T-helper 2 cell treated with Interferon-gamma antibody and Interleukin-4, amounts not matched to agents 5 μg/mL and 100 μg/mL, for 36 hours (primary cell): ENCODE measurements around the gene ACOX2.

ENCODE experiments used
- DNase-seq: peaks from one replicate; pipeline ENCODE4 v3.0.0; 2021; ENCODE audit warnings: low spot score
- H3K27ac Mint-ChIP-seq: one replicate; pipeline ENCODE4 v1.8.0; 2021; ENCODE audit warnings: mild to moderate bottlenecking, mixed read lengths
- H3K27me3 Mint-ChIP-seq: one replicate; pipeline ENCODE4 v1.8.0; 2021; ENCODE audit warnings: low read depth, mixed read lengths
- H3K36me3 Mint-ChIP-seq: one replicate; pipeline ENCODE4 v1.8.0; 2021; ENCODE audit warnings: low read depth, mixed read lengths
- H3K4me1 Mint-ChIP-seq: one replicate; pipeline ENCODE4 v1.8.0; 2021; ENCODE audit warnings: low read depth, mixed read lengths
- H3K4me3 Mint-ChIP-seq: one replicate; pipeline ENCODE4 v1.8.0; 2022; ENCODE audit warnings: mild to moderate bottlenecking, moderate library complexity, mixed read lengths
- H3K9me3 Mint-ChIP-seq: one replicate; pipeline ENCODE4 v1.8.0; 2021; ENCODE audit warnings: mixed read lengths

The ACOX2 gene

GRCh38 chr3:58520403-58521335 is 16.3 kb downstream of the ACOX2 start:
- no peaks in the 10 kb centered on the region for H3K36me3 Mint-ChIP-seq
- peaks cover 5% of the 10 kb centered on the region for H3K27me3 Mint-ChIP-seq
- DNase-seq: no peak
- H3K27ac Mint-ChIP-seq: no peak overlapping the region
- H3K4me1 Mint-ChIP-seq: no peaks in the 10 kb centered on the region
- H3K4me3 Mint-ChIP-seq: no peak overlapping the region
- H3K9me3 Mint-ChIP-seq: no peaks in the 10 kb centered on the region

- Mint-ChIP-seq H3K9me3 (no peaks in the 10 kb centered on the region), H3K4me3 (no peak overlapping the region), H3K36me3 (no peaks in the 10 kb centered on the region), H3K4me1 (no peaks in the 10 kb centered on the region), H3K27ac (no peak overlapping the region), H3K27me3 (peaks cover 5% of the 10 kb centered on the region)
- no peak for DNase-seq
Measured at GRCh38 chr3:58519668-58520402, 17.2 kb downstream of the ACOX2 start.

- DNase-seq: no peak
- Mint-ChIP-seq H3K36me3 (no peaks in the 10 kb centered on the region), H3K4me3 (no peak overlapping the region), H3K27me3 (peaks cover 7% of the 10 kb centered on the region), H3K27ac (no peak overlapping the region), H3K4me1 (no peaks in the 10 kb centered on the region), H3K9me3 (no peaks in the 10 kb centered on the region)
Measured at GRCh38 chr3:58518291-58518789, 18.6 kb downstream of the ACOX2 start.

GRCh38 chr3:58514405-58514804 is 22.6 kb downstream of the ACOX2 start:
- Mint-ChIP-seq H3K36me3 (no peaks in the 10 kb centered on the region), H3K9me3 (no peaks in the 10 kb centered on the region), H3K27me3 (peaks cover 5% of the 10 kb centered on the region), H3K4me3 (no peak overlapping the region), H3K4me1 (no peaks in the 10 kb centered on the region), H3K27ac (no peak overlapping the region)
- no peak for DNase-seq

- H3K4me1 Mint-ChIP-seq: no peaks in the 10 kb centered on the region
- no peak for DNase-seq
- H3K27ac Mint-ChIP-seq: no peak overlapping the region
- H3K4me3 Mint-ChIP-seq: no peak overlapping the region
- H3K9me3 Mint-ChIP-seq: no peaks in the 10 kb centered on the region
- peaks cover 3% of the 10 kb centered on the region for H3K36me3 Mint-ChIP-seq
- H3K27me3 Mint-ChIP-seq: no peaks in the 10 kb centered on the region
Measured at GRCh38 chr3:58508437-58508836, 28.6 kb downstream of the ACOX2 start.

GRCh38 chr3:58507356-58508078 is 29.5 kb downstream of the ACOX2 start:
- H3K9me3 Mint-ChIP-seq: no peaks in the 10 kb centered on the region
- no peaks in the 10 kb centered on the region for H3K4me1 Mint-ChIP-seq
- DNase-seq: no peak
- no peaks in the 10 kb centered on the region for H3K27me3 Mint-ChIP-seq
- H3K27ac Mint-ChIP-seq: no peak overlapping the region
- no peak overlapping the region for H3K4me3 Mint-ChIP-seq
- H3K36me3 Mint-ChIP-seq: peaks cover 3% of the 10 kb centered on the region

GRCh38 chr3:58502872-58503271 is 34.1 kb downstream of the ACOX2 start:
- DNase-seq: no peak
- Mint-ChIP-seq H3K27ac (no peak overlapping the region), H3K4me1 (no peaks in the 10 kb centered on the region), H3K27me3 (no peaks in the 10 kb centered on the region), H3K36me3 (peaks cover 20% of the 10 kb centered on the region), H3K4me3 (no peak overlapping the region), H3K9me3 (no peaks in the 10 kb centered on the region)

- H3K27me3 Mint-ChIP-seq: peaks cover 12% of the 10 kb centered on the region
- peaks cover 25% of the 10 kb centered on the region for H3K4me1 Mint-ChIP-seq
- H3K27ac Mint-ChIP-seq: no peak overlapping the region
- no peak for DNase-seq
- peaks cover 18% of the 10 kb centered on the region for H3K36me3 Mint-ChIP-seq
- no peak overlapping the region for H3K4me3 Mint-ChIP-seq
- no peaks in the 10 kb centered on the region for H3K9me3 Mint-ChIP-seq
Measured at GRCh38 chr3:58497097-58497496, 39.9 kb downstream of the ACOX2 start.

- Mint-ChIP-seq H3K36me3 (peaks cover 17% of the 10 kb centered on the region), H3K4me1 (peaks cover 27% of the 10 kb centered on the region), H3K27ac (no peak overlapping the region), H3K4me3 (no peak overlapping the region), H3K9me3 (no peaks in the 10 kb centered on the region), H3K27me3 (peaks cover 12% of the 10 kb centered on the region)
- no peak for DNase-seq
Measured at GRCh38 chr3:58496206-58496857, 40.7 kb downstream of the ACOX2 start.

- Mint-ChIP-seq H3K27ac (no peak overlapping the region), H3K9me3 (no peaks in the 10 kb centered on the region), H3K4me3 (no peak overlapping the region), H3K36me3 (peaks cover 11% of the 10 kb centered on the region), H3K27me3 (peaks cover 14% of the 10 kb centered on the region), H3K4me1 (peaks cover 33% of the 10 kb centered on the region)
- no peak for DNase-seq
Measured at GRCh38 chr3:58495101-58495500, 41.9 kb downstream of the ACOX2 start.

GRCh38 chr3:58494107-58494506 is 42.9 kb downstream of the ACOX2 start:
- H3K9me3 Mint-ChIP-seq: no peaks in the 10 kb centered on the region
- peaks cover 37% of the 10 kb centered on the region for H3K4me1 Mint-ChIP-seq
- no peak for DNase-seq
- H3K27me3 Mint-ChIP-seq: peaks cover 21% of the 10 kb centered on the region
- no peak overlapping the region for H3K27ac Mint-ChIP-seq
- peak overlapping the region; percentile 93 for H3K4me3 Mint-ChIP-seq
- H3K36me3 Mint-ChIP-seq: peaks cover 7% of the 10 kb centered on the region

- Mint-ChIP-seq H3K36me3 (peaks cover 4% of the 10 kb centered on the region), H3K9me3 (no peaks in the 10 kb centered on the region), H3K4me1 (peaks cover 37% of the 10 kb centered on the region), H3K4me3 (peak overlapping the region; percentile 93), H3K27me3 (peaks cover 34% of the 10 kb centered on the region), H3K27ac (peak overlapping the region; percentile 88)
- DNase-seq: peak; percentile 19
Measured at GRCh38 chr3:58492494-58492905, 44.5 kb downstream of the ACOX2 start.
